H1 (cell line): Measurements from ENCODE around the gene SLC23A2. TPM values are rescaled to one million over a fixed set of nuclear protein-coding genes. Genes with fewer than 3 reads are reported as not detected.

ENCODE experiments used
- CTCF ChIA-PET: fragments of 300-600 bp; sonication (Branson Sonifier 250); formaldehyde crosslinking; loops from one replicate; lab custom pipeline; 2021; ENCODE audit not compliant: partially characterized antibody; lab: Charles Lee
- POLR2A ChIA-PET: fragments of 300-600 bp; sonication (Branson Sonifier 250); formaldehyde crosslinking; loops from one replicate; lab custom pipeline; 2021; ENCODE audit warnings: inconsistent platforms; ENCODE audit not compliant: partially characterized antibody; lab: Charles Lee
- DNase-seq, 2 experiments: peaks; one replicate each; pipeline versions ENCODE4 v3.0.0 to v3.0.0-alpha.2; 2010 to 2022; ENCODE audit warnings: low spot score in 2 of 2, low read depth in 1 of 2, mixed read lengths in 1 of 2
- FAIRE-seq: peaks from 2 replicates; lab custom pipeline; 2011; peaks lifted over from hg19 to GRCh38; lab: Jason Lieb, UNC
- H2AFZ ChIP-seq: 2 replicates; pipeline ENCODE4 v1.8.1; 2012; ENCODE audit warnings: low read length, inconsistent platforms
- H2AK5ac ChIP-seq: 2 replicates; pipeline ENCODE4 v1.6.1; 2013; ENCODE audit warnings: low read depth, low read length
- H2BK120ac ChIP-seq: replicated peaks from 2 replicates; pipeline ENCODE3; 2013; ENCODE audit warnings: low read depth, low read length, inconsistent platforms
- H2BK12ac ChIP-seq: 2 replicates; pipeline ENCODE4 v1.6.1; 2013; ENCODE audit warnings: low read depth, low read length
- H2BK15ac ChIP-seq: 2 replicates; pipeline ENCODE4 v1.6.1; 2013; ENCODE audit warnings: low read length
- H2BK20ac ChIP-seq: 2 replicates; pipeline ENCODE4 v1.6.1; 2013; ENCODE audit warnings: low read length
- H2BK5ac ChIP-seq: 2 replicates; pipeline ENCODE4 v1.6.1; 2013; ENCODE audit warnings: low read depth, low read length
- H3K14ac ChIP-seq: 2 replicates; pipeline ENCODE4 v1.6.1; 2013; ENCODE audit warnings: inconsistent platforms; ENCODE audit not compliant: insufficient read length
- H3K18ac ChIP-seq: 2 replicates; pipeline ENCODE4 v1.6.1; 2013; ENCODE audit warnings: low read length; ENCODE audit errors: extremely low read depth
- H3K23ac ChIP-seq: 2 replicates; pipeline ENCODE4 v1.6.1; 2013; ENCODE audit warnings: inconsistent platforms; ENCODE audit not compliant: insufficient read length
- H3K23me2 ChIP-seq: 2 replicates; pipeline ENCODE4 v1.6.1; 2013; ENCODE audit warnings: low read depth, low read length
- H3K27ac ChIP-seq: 2 replicates; pipeline ENCODE4 v1.6.1; 2011; ENCODE audit warnings: low read depth, low read length, inconsistent platforms
- H3K27me3 ChIP-seq, 4 experiments: replicated peaks in 1 of 4; 1 replicate in 1 of 4; 2 replicates in 3 of 4; pipeline versions ENCODE4 v1.6.1 to v1.8.1; 2011 to 2013; ENCODE audit warnings: low read length in 3 of 4, mild to moderate bottlenecking in 3 of 4, inconsistent platforms in 2 of 4, mixed read lengths in 2 of 4, moderate library complexity in 1 of 4; ENCODE audit not compliant: control insufficient read depth in 3 of 4, insufficient read depth in 3 of 4; ENCODE audit errors: extremely low read depth in 1 of 4
- H3K36me3 ChIP-seq, 4 experiments: 2 replicates each; pipeline versions ENCODE4 v1.6.1 to v1.8.1; 2011 to 2013; ENCODE audit warnings: mild to moderate bottlenecking in 4 of 4, low read length in 3 of 4, moderate library complexity in 2 of 4, control low read depth in 1 of 4, inconsistent platforms in 1 of 4; ENCODE audit not compliant: insufficient read depth in 4 of 4, control insufficient read depth in 2 of 4
- H3K4ac ChIP-seq: replicated peaks from 2 replicates; pipeline ENCODE3; 2013; ENCODE audit warnings: low read length, low read depth, mixed read lengths, inconsistent platforms; ENCODE audit not compliant: insufficient read length
- H3K4me1 ChIP-seq, 4 experiments: replicated peaks in 1 of 4; 1 replicate in 1 of 4; 2 replicates in 3 of 4; pipeline versions ENCODE4 v1.6.1 to v1.8.1; 2011 to 2013; ENCODE audit warnings: low read length in 3 of 4, inconsistent platforms in 2 of 4, mixed read lengths in 1 of 4; ENCODE audit not compliant: insufficient read depth in 4 of 4, control insufficient read depth in 3 of 4
- H3K4me2 ChIP-seq, 2 experiments: 2 replicates each; pipeline versions ENCODE4 v1.6.1 to v1.8.1; 2011 to 2013; ENCODE audit warnings: low read depth in 2 of 2, low read length in 2 of 2, control low read depth in 1 of 2, inconsistent platforms in 1 of 2, mild to moderate bottlenecking in 1 of 2; ENCODE audit not compliant: insufficient read depth in 1 of 2
- H3K4me3 ChIP-seq, 4 experiments: fragments of 200-600, 300-600 bp in 1 of 4; sonication (generic), shearing (Covaris generic), sonication (Bioruptor Twin) in 1 of 4; 2 replicates each; pipeline versions ENCODE4 v1.5.1 to v1.8.1; 2011 to 2016; ENCODE audit warnings: low read length in 4 of 4, low read depth in 3 of 4, control low read depth in 2 of 4, inconsistent platforms in 2 of 4, mild to moderate bottlenecking in 2 of 4, mixed read lengths in 1 of 4, moderate library complexity in 1 of 4; ENCODE audit not compliant: insufficient read depth in 2 of 4; ENCODE audit errors: extremely low read depth in 1 of 4
- H3K56ac ChIP-seq: replicated peaks from 2 replicates; pipeline ENCODE3; 2013; ENCODE audit warnings: low read depth, mild to moderate bottlenecking, mixed read lengths, low read length, inconsistent platforms; ENCODE audit not compliant: insufficient read length
- H3K79me1 ChIP-seq: 2 replicates; pipeline ENCODE4 v1.6.1; 2013; ENCODE audit warnings: low read depth, low read length, control low read depth
- H3K79me2 ChIP-seq, 2 experiments: 2 replicates each; pipeline versions ENCODE4 v1.6.1 to v1.8.1; 2012 to 2013; ENCODE audit warnings: low read length in 2 of 2, mild to moderate bottlenecking in 2 of 2, inconsistent platforms in 1 of 2; ENCODE audit not compliant: insufficient read depth in 2 of 2, control insufficient read depth in 1 of 2
- H3K9ac ChIP-seq, 4 experiments: replicated peaks in 1 of 4; 1 replicate in 1 of 4; 2 replicates in 3 of 4; pipeline versions ENCODE4 v1.6.1 to v1.8.1; 2011 to 2013; ENCODE audit warnings: low read depth in 3 of 4, low read length in 3 of 4, control low read depth in 2 of 4, mild to moderate bottlenecking in 2 of 4, moderate library complexity in 2 of 4, inconsistent platforms in 1 of 4; ENCODE audit errors: extremely low read depth in 1 of 4
- H3K9me3 ChIP-seq, 2 experiments: 2 replicates each; pipeline versions ENCODE4 v1.6.1 to v1.8.1; 2012 to 2013; ENCODE audit warnings: mild to moderate bottlenecking in 2 of 2, moderate library complexity in 2 of 2, control low read depth in 1 of 2, inconsistent platforms in 1 of 2, low read depth in 1 of 2, low read length in 1 of 2, mixed read lengths in 1 of 2; ENCODE audit not compliant: insufficient read depth in 2 of 2
- H4K20me1 ChIP-seq, 2 experiments: replicated peaks in 1 of 2; 2 replicates each; pipeline versions ENCODE3 to v1.8.1; 2011 to 2013; ENCODE audit warnings: inconsistent platforms in 2 of 2, low read length in 2 of 2, mild to moderate bottlenecking in 1 of 2; ENCODE audit not compliant: insufficient read depth in 2 of 2, control insufficient read depth in 1 of 2
- H4K5ac ChIP-seq: 2 replicates; pipeline ENCODE4 v1.6.1; 2013; ENCODE audit warnings: low read length, low read depth, mixed read lengths, inconsistent platforms; ENCODE audit not compliant: insufficient read length
- H4K8ac ChIP-seq: 2 replicates; pipeline ENCODE4 v1.8.0; 2013; ENCODE audit warnings: mild to moderate bottlenecking, moderate library complexity, low read length, inconsistent platforms; ENCODE audit not compliant: insufficient read depth; ENCODE audit errors: extremely low read depth
- H4K91ac ChIP-seq: replicated peaks from 2 replicates; pipeline ENCODE3; 2013; ENCODE audit warnings: low read length, mixed read lengths, inconsistent platforms; ENCODE audit not compliant: insufficient read length
- BRCA1 ChIP-seq: IDR thresholded peaks from 2 replicates; pipeline ENCODE4 v1.6.1; 2012; ENCODE audit warnings: low read depth, low read length, improper control_type of control experiment
- CTBP2 ChIP-seq: IDR thresholded peaks from 2 replicates; pipeline ENCODE4 v1.7.0; 2011; ENCODE audit warnings: borderline replicate concordance, mild to moderate bottlenecking, moderate library complexity, mixed read lengths, low read length; ENCODE audit not compliant: insufficient read depth, insufficient read length
- EP300 ChIP-seq, 2 experiments: IDR thresholded peaks; 1 replicate in 1 of 2; 2 replicates in 1 of 2; pipeline ENCODE4 v1.6.1; 2011 to 2012; ENCODE audit warnings: low read depth in 2 of 2, low read length in 2 of 2, mild to moderate bottlenecking in 2 of 2, borderline replicate concordance in 1 of 2, inconsistent platforms in 1 of 2, moderate library complexity in 1 of 2
- GABPA ChIP-seq: IDR thresholded peaks from 2 replicates; pipeline ENCODE4 v1.6.1; 2011; ENCODE audit warnings: mild to moderate bottlenecking, low read length, moderate library complexity, borderline replicate concordance; ENCODE audit not compliant: insufficient read depth
- GTF2F1 ChIP-seq: IDR thresholded peaks from 2 replicates; pipeline ENCODE4 v1.6.1; 2012; ENCODE audit warnings: low read depth, low read length, improper control_type of control experiment, borderline replicate concordance
- HDAC6 ChIP-seq: IDR thresholded peaks from one replicate; pipeline ENCODE4 v1.7.1; 2012; ENCODE audit warnings: low read depth, mild to moderate bottlenecking, inconsistent platforms, low read length, moderate library complexity
- JUN ChIP-seq: IDR thresholded peaks from 2 replicates; pipeline ENCODE4 v1.6.1; 2011; ENCODE audit warnings: low read depth, mild to moderate bottlenecking, improper control_type of control experiment, low read length
- KDM4A ChIP-seq: IDR thresholded peaks from one replicate; pipeline ENCODE4 v1.7.1; 2012; ENCODE audit warnings: low read depth, mild to moderate bottlenecking, moderate library complexity, low read length, inconsistent platforms; ENCODE audit not compliant: severe bottlenecking
- POLR2A ChIP-seq, 2 experiments: IDR thresholded peaks; 1 replicate in 1 of 2; 2 replicates in 1 of 2; pipeline ENCODE4 v1.6.1; 2011; ENCODE audit warnings: low read depth in 2 of 2, low read length in 2 of 2, mild to moderate bottlenecking in 2 of 2; ENCODE audit errors: control extremely low read depth in 1 of 2
- RAD21 ChIP-seq, 2 experiments: IDR thresholded peaks in 1 of 2; conservative IDR thresholded peaks in 1 of 2; 2 replicates each; pipeline ENCODE4 v1.6.1; 2011; ENCODE audit warnings: low read depth in 2 of 2, low read length in 2 of 2, improper control_type of control experiment in 1 of 2, inconsistent platforms in 1 of 2, mild to moderate bottlenecking in 1 of 2, moderate library complexity in 1 of 2
- RNF2 ChIP-seq: fragments of 200-900, 300-1000 bp; sonication (generic); IDR thresholded peaks from 2 replicates; pipeline ENCODE4 v1.7.1; 2016; ENCODE audit warnings: borderline replicate concordance, low read depth, mild to moderate bottlenecking, antibody characterized with exemption, low read length; ENCODE audit not compliant: poor library complexity, severe bottlenecking; ENCODE audit errors: missing control alignments
- SIN3A ChIP-seq, 2 experiments: IDR thresholded peaks in 1 of 2; conservative IDR thresholded peaks in 1 of 2; 2 replicates each; pipeline ENCODE4 v1.6.1; 2011 to 2012; ENCODE audit warnings: low read length in 2 of 2, improper control_type of control experiment in 1 of 2, low read depth in 1 of 2, mild to moderate bottlenecking in 1 of 2
- SP2 ChIP-seq: IDR thresholded peaks from 2 replicates; pipeline ENCODE4 v1.6.1; 2012; ENCODE audit warnings: mild to moderate bottlenecking, low read length, inconsistent platforms
- YY1 ChIP-seq: IDR thresholded peaks from 2 replicates; pipeline ENCODE4 v1.6.1; 2011; ENCODE audit warnings: low read depth, mild to moderate bottlenecking, low read length
- polyA plus RNA-seq, 7 experiments: library from polyadenylated mRNA; depleted of rRNA in 3 of 7; stranded (reverse) in 5 of 7; unstranded in 2 of 7; fragments of >200 nt in 5 of 7; fragments of 200-250 nt in 2 of 7; gene quantifications; 1 replicate in 5 of 7; 2 replicates in 1 of 7; 4 replicates in 1 of 7; pipeline versions ENCODE4 v1.2.1 to v1.2.3, GENCODE V29; 2011 to 2013; ENCODE audit warnings: missing spikeins in 2 of 7, mixed read lengths in 2 of 7
- total RNA-seq: library from RNA; stranded (reverse); fragmentation: NEBNext Ultra II Directional; extraction: Animal tissue kit (Norgen Biotek cat#: 25700); gene quantifications from 2 replicates; pipeline ENCODE4 v1.2.1, GENCODE V29; 2021

SLC23A2 gene
- total and polyA plus RNA-seq, 2 of the 8 experiments (the other 6 are each of a cell fraction or from before 2014, with no cell fraction given) = 17.0 to 18.6 TPM

DNA sequence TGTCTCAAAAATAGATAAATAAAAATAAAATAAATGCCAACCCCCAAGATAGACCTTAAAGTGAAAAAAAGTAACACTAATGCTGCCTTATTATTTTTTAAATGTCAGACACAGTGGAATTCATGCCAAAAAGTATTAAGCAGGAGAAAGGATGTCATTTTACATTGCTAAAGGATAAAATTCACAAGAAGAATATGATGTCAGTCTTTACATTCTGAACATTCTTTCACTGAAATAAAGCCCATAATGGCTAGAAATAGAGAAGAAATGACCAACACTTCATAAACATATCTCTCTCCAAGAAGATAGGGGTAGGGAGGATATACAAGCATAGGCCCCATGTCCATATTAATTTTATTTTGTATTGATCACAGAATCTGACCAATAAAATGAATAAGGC lies 47.4 kb downstream of the SLC23A2 start:
- no peak overlapping the region for H3K9ac ChIP-seq
- no peak overlapping the region for H2AK5ac ChIP-seq
- H3K4ac ChIP-seq = no peak overlapping the region
- H3K9me3 ChIP-seq = 0 out of 4 replicates have a peak, but pooled peaks cover 0 to 2% of the 10 kb centered on the region in 2 experiments
- H3K27ac ChIP-seq = no peak overlapping the region
- no peaks in the 10 kb centered on the region for H3K36me3 ChIP-seq
- no peak overlapping the region for H2BK15ac ChIP-seq
- no peak overlapping the region for H2BK5ac ChIP-seq
- H3K23ac ChIP-seq = no peak overlapping the region
- no peak overlapping the region for H2AFZ ChIP-seq
- H2BK20ac ChIP-seq = no peak overlapping the region
- peaks cover 0 to 5% (median 0%) of the 10 kb centered on the region in 4 experiments; a peak in 3 of 7 replicates for H3K4me1 ChIP-seq
- no peak overlapping the region for H2BK12ac ChIP-seq
- H3K27me3 ChIP-seq = no peaks in the 10 kb centered on the region
- ChIA-PET POLR2A (no interaction called here), CTCF (interaction anchor here (0.9 to 1.9 kb wide), 7 partner anchors 9 to 351 kb away, joined by 3 to 5 read pairs (median 4); no protein-coding TSS in a partner anchor)
- H4K20me1 ChIP-seq = no peaks in the 10 kb centered on the region
- H3K4me3 ChIP-seq = no peak overlapping the region
- H4K8ac ChIP-seq = no peak overlapping the region
- H3K14ac ChIP-seq = no peak overlapping the region
- no peak overlapping the region for H3K4me2 ChIP-seq
- no peak overlapping the region for H2BK120ac ChIP-seq
- H3K18ac ChIP-seq = no peak overlapping the region
- H3K79me1 ChIP-seq = no peaks in the 10 kb centered on the region
- FAIRE-seq = no peak
- DNase-seq = no peak
- no peak overlapping the region for H3K56ac ChIP-seq
- no peaks in the 10 kb centered on the region for H3K79me2 ChIP-seq
- no peak overlapping the region for H4K5ac ChIP-seq
- H4K91ac ChIP-seq = no peak overlapping the region
- no peaks in the 10 kb centered on the region for H3K23me2 ChIP-seq
- TF ChIP-seq GABPA = no peak
- no peak for TF ChIP-seq RNF2
- TF ChIP-seq HDAC6 = no peak
- no peak for TF ChIP-seq YY1
- TF ChIP-seq POLR2A (IDR thresholded peaks at IDR 0.05; ENCODE audit: control extremely low read depth in 1 of 2, low read depth in 2 of 2, low read length in 2 of 2) = no peak
- no peak for TF ChIP-seq RAD21 (IDR thresholded peaks at IDR 0.05 in 1 of 2, conservative IDR thresholded peaks at IDR 0.05 in 1 of 2; ENCODE audit: low read depth in 2 of 2, low read length in 2 of 2)
- no peak for TF ChIP-seq SIN3A (conservative IDR thresholded peaks at IDR 0.05 in 1 of 2, IDR thresholded peaks at IDR 0.05 in 1 of 2; ENCODE audit: low read depth in 1 of 2, low read length in 2 of 2)
- TF ChIP-seq JUN = no peak
- no peak for TF ChIP-seq KDM4A
- TF ChIP-seq GTF2F1 = no peak
- TF ChIP-seq BRCA1 = no peak
- no peak for TF ChIP-seq CTBP2
- TF ChIP-seq EP300 (IDR thresholded peaks at IDR 0.05; ENCODE audit: borderline replicate concordance in 1 of 2, low read depth in 2 of 2, low read length in 2 of 2) = no peak
- TF ChIP-seq SP2 = no peak
